Ishikawa (cell line): Measurements from ENCODE around the gene ARHGAP44.

Experiments used
- CEBPB ChIP-seq: IDR thresholded peaks from 2 replicates; pipeline ENCODE4 v1.6.1; 2012
- CREB1 ChIP-seq: IDR thresholded peaks from 2 replicates; pipeline ENCODE4 v1.6.1; 2012; ENCODE audit warnings: low read depth
- EGR1 ChIP-seq: IDR thresholded peaks from 2 replicates; pipeline ENCODE4 v1.6.1; 2012
- EP300 ChIP-seq: IDR thresholded peaks from 2 replicates; pipeline ENCODE4 v1.6.1; 2012; ENCODE audit warnings: borderline replicate concordance
- FOXM1 ChIP-seq: IDR thresholded peaks from 2 replicates; pipeline ENCODE4 v1.6.1; 2012; ENCODE audit warnings: low read depth, borderline replicate concordance
- NFIC ChIP-seq: IDR thresholded peaks from 2 replicates; pipeline ENCODE4 v1.6.1; 2012
- RAD21 ChIP-seq: IDR thresholded peaks from 2 replicates; pipeline ENCODE4 v1.6.1; 2012; ENCODE audit warnings: low read depth
- TAF1 ChIP-seq: IDR thresholded peaks from 2 replicates; pipeline ENCODE4 v1.6.1; 2012; ENCODE audit warnings: low read depth, mild to moderate bottlenecking
- TCF12 ChIP-seq: IDR thresholded peaks from 2 replicates; pipeline ENCODE4 v1.6.1; 2012; ENCODE audit warnings: low read depth
- TEAD4 ChIP-seq: IDR thresholded peaks from 2 replicates; pipeline ENCODE4 v1.6.1; 2012
- YY1 ChIP-seq: IDR thresholded peaks from 2 replicates; pipeline ENCODE4 v1.6.1; 2012; ENCODE audit warnings: low read depth
- ZBTB7A ChIP-seq: IDR thresholded peaks from 2 replicates; pipeline ENCODE4 v1.6.1; 2012; ENCODE audit warnings: low read depth
- TF ChIP-seq, protein P1 (sequence below): IDR thresholded peaks from 2 replicates; pipeline ENCODE4 v1.6.1; 2012; ENCODE audit warnings: low read depth, mild to moderate bottlenecking
- TF ChIP-seq, protein P2 (sequence below): IDR thresholded peaks from 2 replicates; pipeline ENCODE4 v1.6.1; 2012
- TF ChIP-seq, protein P3 (sequence below): IDR thresholded peaks from 2 replicates; pipeline ENCODE4 v1.6.1; 2012

The ARHGAP44 gene, protein sequence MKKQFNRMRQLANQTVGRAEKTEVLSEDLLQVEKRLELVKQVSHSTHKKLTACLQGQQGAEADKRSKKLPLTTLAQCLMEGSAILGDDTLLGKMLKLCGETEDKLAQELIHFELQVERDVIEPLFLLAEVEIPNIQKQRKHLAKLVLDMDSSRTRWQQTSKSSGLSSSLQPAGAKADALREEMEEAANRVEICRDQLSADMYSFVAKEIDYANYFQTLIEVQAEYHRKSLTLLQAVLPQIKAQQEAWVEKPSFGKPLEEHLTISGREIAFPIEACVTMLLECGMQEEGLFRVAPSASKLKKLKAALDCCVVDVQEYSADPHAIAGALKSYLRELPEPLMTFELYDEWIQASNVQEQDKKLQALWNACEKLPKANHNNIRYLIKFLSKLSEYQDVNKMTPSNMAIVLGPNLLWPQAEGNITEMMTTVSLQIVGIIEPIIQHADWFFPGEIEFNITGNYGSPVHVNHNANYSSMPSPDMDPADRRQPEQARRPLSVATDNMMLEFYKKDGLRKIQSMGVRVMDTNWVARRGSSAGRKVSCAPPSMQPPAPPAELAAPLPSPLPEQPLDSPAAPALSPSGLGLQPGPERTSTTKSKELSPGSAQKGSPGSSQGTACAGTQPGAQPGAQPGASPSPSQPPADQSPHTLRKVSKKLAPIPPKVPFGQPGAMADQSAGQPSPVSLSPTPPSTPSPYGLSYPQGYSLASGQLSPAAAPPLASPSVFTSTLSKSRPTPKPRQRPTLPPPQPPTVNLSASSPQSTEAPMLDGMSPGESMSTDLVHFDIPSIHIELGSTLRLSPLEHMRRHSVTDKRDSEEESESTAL

DNA sequence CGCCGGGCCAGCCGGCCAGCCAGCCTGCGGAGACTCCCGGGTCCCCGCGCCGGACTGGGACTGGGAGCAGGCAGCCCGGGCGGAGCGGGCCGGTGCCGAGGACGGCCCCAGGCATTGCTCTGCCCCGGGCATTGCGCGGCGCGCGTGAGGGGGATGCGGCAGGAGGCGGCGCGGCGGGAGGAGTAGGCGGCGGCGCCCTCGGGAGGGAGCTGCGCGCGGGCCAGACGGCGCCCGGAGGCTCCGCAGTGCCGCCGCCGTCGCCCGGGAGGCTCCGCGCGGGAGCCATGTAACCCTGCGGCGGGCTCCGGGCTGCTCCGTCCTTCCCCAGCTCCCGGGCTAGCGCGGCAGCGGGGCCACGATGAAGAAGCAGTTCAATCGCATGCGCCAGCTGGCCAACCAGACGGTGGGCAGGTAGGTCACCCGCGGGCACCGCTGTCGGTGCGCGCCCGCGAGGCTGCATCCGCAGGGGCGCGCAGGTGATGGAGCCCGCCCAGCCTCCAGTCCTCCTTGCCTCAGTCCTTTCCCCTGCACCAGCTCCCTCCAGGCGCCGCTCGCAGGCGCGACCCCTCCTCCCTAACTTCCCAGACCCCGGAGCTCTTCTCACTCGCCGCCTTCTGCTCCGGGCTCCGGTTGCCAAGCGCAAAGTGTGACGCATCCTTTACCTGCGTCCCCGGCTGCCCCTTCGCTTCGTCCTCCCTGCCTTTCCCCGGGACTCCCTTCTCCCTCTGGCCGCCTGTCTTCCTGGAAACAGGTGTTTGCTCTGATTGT, at the start of gene ARHGAP44:
Gene ARHGAP44, plus strand, starts transcription at position 18 of the 768 bp plus-strand sequence. Its CDS starts 341 bp downstream, at position 359.
- TF ChIP-seq, protein P1, sequence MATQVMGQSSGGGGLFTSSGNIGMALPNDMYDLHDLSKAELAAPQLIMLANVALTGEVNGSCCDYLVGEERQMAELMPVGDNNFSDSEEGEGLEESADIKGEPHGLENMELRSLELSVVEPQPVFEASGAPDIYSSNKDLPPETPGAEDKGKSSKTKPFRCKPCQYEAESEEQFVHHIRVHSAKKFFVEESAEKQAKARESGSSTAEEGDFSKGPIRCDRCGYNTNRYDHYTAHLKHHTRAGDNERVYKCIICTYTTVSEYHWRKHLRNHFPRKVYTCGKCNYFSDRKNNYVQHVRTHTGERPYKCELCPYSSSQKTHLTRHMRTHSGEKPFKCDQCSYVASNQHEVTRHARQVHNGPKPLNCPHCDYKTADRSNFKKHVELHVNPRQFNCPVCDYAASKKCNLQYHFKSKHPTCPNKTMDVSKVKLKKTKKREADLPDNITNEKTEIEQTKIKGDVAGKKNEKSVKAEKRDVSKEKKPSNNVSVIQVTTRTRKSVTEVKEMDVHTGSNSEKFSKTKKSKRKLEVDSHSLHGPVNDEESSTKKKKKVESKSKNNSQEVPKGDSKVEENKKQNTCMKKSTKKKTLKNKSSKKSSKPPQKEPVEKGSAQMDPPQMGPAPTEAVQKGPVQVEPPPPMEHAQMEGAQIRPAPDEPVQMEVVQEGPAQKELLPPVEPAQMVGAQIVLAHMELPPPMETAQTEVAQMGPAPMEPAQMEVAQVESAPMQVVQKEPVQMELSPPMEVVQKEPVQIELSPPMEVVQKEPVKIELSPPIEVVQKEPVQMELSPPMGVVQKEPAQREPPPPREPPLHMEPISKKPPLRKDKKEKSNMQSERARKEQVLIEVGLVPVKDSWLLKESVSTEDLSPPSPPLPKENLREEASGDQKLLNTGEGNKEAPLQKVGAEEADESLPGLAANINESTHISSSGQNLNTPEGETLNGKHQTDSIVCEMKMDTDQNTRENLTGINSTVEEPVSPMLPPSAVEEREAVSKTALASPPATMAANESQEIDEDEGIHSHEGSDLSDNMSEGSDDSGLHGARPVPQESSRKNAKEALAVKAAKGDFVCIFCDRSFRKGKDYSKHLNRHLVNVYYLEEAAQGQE = no peak
- TF ChIP-seq EGR1 (no peak), EP300 (no peak), CREB1 (no peak)
- TF ChIP-seq, protein P2, sequence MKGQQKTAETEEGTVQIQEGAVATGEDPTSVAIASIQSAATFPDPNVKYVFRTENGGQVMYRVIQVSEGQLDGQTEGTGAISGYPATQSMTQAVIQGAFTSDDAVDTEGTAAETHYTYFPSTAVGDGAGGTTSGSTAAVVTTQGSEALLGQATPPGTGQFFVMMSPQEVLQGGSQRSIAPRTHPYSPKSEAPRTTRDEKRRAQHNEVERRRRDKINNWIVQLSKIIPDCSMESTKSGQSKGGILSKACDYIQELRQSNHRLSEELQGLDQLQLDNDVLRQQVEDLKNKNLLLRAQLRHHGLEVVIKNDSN = no peak

DNA sequence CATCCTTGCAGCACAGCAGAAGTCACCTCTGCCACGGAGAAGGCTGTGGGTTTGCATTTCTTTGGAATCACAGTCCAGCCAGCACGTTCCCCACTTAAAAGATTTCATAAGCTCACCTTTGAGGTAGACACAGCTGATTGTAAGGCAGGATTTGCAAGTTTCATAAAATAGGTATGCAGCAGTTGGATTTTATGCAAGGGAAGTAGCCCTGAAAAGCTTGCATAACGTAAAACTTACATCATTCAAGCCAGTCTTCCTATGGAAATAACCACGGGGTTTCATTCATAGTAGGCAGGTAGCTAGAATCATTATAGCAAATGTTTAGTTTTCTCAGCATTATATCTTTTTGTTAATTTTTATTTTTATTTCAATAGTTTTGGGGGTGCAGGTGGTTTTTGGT, 49.8 kb upstream of the ARHGAP44 start:
- TF ChIP-seq, protein P2 = no peak
- TF ChIP-seq TAF1 = no peak
- no peak for TF ChIP-seq EGR1
- TF ChIP-seq, protein P1 = no peak
- no peak for TF ChIP-seq EP300
- no peak for TF ChIP-seq ZBTB7A
- no peak for TF ChIP-seq RAD21
- TF ChIP-seq TCF12 = no peak
- no peak for TF ChIP-seq CEBPB
- TF ChIP-seq FOXM1 = no peak
- TF ChIP-seq TEAD4 = no peak
- TF ChIP-seq, protein P3, sequence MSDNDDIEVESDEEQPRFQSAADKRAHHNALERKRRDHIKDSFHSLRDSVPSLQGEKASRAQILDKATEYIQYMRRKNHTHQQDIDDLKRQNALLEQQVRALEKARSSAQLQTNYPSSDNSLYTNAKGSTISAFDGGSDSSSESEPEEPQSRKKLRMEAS = no peak
- no peak for TF ChIP-seq NFIC
- no peak for TF ChIP-seq CREB1
- no peak for TF ChIP-seq YY1

DNA sequence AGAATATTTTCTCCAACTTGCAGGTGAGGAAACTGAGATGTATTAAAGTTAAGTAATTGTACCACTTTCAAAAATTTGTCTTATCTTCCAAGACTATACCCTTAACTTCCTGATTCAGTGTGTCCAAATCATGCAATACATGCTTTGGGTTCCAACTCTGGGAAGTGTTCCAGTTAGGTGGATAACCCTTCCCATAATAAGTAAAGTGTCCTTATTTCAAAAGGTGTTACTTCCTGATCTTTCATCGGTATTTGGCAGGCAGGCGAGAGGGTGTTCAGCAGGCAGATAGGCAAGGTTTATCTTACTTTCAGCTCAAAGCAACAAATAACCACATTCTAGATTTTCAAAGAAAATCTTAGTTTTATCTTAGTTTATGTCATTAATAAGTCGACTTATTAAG, 46.3 kb upstream of the ARHGAP44 start:
- TF ChIP-seq FOXM1 (no peak), CREB1 (no peak), EP300 (no peak), EGR1 (no peak), TEAD4 (no peak), ZBTB7A (no peak), YY1 (no peak), TAF1 (no peak), RAD21 (no peak), TCF12 (no peak), NFIC (no peak), CEBPB (no peak)
- TF ChIP-seq, protein P1 = no peak
- TF ChIP-seq, protein P2 = no peak
- TF ChIP-seq, protein P3 = no peak
